Measurements from ENCODE around the gene PDE8A. TPM values are rescaled to one million over a fixed set of nuclear protein-coding genes. Genes with fewer than 3 reads are reported as not detected.

PDE8A gene
- total RNA-seq, 1 experiment from 2014 or later = 65.9 TPM

DNA sequence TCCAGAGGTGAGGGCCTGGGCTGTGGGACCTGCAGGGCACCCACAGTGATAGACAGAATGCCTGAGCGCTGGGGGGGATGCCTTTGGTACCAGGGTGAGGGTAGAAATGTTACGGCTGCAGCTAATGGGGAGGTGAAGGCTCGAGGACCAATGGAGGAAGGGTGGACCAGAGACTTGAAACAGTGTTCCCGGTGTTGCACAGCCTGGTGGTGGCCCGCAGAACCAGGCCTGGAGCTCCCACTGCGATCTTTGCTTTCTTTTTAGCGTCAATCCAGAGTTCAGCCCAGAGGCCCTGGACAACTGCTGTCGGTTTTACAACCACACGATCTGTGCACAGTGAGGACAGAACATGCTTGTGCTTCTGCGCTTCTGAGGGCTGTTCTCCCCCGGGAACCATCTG lies 36.8 kb upstream of the PDE8A start:
- H3K9me3 Mint-ChIP-seq (ENCODE audit: low read depth, unreplicated experiment) = no peaks in the 10 kb centered on the region
- no TSS peak for BruUV-seq (replicated peaks)
- H3K4me3 Mint-ChIP-seq (ENCODE audit: low read depth, unreplicated experiment) = no peak overlapping the region
- TF ChIP-seq, protein P1, sequence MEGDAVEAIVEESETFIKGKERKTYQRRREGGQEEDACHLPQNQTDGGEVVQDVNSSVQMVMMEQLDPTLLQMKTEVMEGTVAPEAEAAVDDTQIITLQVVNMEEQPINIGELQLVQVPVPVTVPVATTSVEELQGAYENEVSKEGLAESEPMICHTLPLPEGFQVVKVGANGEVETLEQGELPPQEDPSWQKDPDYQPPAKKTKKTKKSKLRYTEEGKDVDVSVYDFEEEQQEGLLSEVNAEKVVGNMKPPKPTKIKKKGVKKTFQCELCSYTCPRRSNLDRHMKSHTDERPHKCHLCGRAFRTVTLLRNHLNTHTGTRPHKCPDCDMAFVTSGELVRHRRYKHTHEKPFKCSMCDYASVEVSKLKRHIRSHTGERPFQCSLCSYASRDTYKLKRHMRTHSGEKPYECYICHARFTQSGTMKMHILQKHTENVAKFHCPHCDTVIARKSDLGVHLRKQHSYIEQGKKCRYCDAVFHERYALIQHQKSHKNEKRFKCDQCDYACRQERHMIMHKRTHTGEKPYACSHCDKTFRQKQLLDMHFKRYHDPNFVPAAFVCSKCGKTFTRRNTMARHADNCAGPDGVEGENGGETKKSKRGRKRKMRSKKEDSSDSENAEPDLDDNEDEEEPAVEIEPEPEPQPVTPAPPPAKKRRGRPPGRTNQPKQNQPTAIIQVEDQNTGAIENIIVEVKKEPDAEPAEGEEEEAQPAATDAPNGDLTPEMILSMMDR (IDR thresholded peaks at IDR 0.05; ENCODE audit: unreplicated experiment) = no peak
- intact Hi-C loops (cut with micrococcal nuclease; ENCODE audit: unreplicated experiment) = no loop called here
- peaks cover 6% of the 10 kb centered on the region for H3K36me3 Mint-ChIP-seq (ENCODE audit: insufficient read depth, unreplicated experiment)
- no peaks in the 10 kb centered on the region for H3K27me3 Mint-ChIP-seq (ENCODE audit: unreplicated experiment)
- H3K4me1 Mint-ChIP-seq (ENCODE audit: low read depth, unreplicated experiment) = peaks cover 9% of the 10 kb centered on the region
- no peak overlapping the region for H3K27ac Mint-ChIP-seq (ENCODE audit: unreplicated experiment)
- CTCF ChIA-PET = interaction anchor here (0.9 kb wide), 1 partner anchor 13 kb away, joined by 3 read pairs; no protein-coding TSS in a partner anchor
- no peak for DNase-seq

DNA sequence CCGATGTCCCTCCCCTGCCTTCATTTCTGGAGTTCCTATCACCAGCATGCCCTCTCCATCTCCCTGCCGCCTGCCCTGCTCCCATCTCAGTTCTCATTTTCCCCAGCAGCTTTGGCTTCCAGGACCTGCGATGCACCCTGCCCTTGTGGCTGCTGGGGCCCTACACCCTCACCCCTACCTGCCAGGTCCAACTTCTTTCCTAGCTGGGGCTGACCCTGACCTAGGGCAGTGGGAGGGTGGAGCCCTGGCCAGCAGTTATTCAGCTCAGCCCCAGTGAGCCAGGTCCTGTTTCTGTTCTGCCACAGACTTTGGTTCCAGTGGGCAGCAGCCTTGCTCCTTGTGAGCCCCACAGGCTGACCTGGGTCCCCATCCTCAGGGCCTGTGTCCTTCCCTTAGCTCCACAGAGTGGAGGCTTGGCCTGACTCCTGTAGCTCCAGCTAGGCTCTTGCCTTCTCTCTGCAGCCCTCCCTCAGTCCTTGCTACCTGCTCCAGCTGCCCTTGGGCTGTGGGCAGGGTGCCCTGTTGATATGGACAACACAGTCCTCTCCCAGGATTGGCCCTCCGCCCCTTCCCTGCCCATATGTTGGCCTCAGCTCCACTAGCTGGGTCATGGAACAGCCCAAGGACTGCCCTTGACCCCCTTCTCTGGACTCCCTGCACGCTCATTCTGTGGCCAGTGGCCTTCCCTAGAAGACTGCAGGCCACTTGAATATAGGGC lies 34.7 kb upstream of the PDE8A start:
- Mint-ChIP-seq H3K36me3 (ENCODE audit: insufficient read depth, unreplicated experiment) (peaks cover 6% of the 10 kb centered on the region), H3K4me1 (ENCODE audit: low read depth, unreplicated experiment) (peaks cover 9% of the 10 kb centered on the region), H3K9me3 (ENCODE audit: low read depth, unreplicated experiment) (no peaks in the 10 kb centered on the region), H3K4me3 (ENCODE audit: low read depth, unreplicated experiment) (no peak overlapping the region), H3K27ac (ENCODE audit: unreplicated experiment) (no peak overlapping the region), H3K27me3 (ENCODE audit: unreplicated experiment) (no peaks in the 10 kb centered on the region)
- CTCF ChIA-PET = no interaction called here
- no TSS peak for BruUV-seq (replicated peaks)
- intact Hi-C loops (cut with micrococcal nuclease; ENCODE audit: unreplicated experiment) = no loop called here
- TF ChIP-seq, protein P1 (IDR thresholded peaks at IDR 0.05; ENCODE audit: unreplicated experiment) = no peak
- DNase-seq = no peak

DNA sequence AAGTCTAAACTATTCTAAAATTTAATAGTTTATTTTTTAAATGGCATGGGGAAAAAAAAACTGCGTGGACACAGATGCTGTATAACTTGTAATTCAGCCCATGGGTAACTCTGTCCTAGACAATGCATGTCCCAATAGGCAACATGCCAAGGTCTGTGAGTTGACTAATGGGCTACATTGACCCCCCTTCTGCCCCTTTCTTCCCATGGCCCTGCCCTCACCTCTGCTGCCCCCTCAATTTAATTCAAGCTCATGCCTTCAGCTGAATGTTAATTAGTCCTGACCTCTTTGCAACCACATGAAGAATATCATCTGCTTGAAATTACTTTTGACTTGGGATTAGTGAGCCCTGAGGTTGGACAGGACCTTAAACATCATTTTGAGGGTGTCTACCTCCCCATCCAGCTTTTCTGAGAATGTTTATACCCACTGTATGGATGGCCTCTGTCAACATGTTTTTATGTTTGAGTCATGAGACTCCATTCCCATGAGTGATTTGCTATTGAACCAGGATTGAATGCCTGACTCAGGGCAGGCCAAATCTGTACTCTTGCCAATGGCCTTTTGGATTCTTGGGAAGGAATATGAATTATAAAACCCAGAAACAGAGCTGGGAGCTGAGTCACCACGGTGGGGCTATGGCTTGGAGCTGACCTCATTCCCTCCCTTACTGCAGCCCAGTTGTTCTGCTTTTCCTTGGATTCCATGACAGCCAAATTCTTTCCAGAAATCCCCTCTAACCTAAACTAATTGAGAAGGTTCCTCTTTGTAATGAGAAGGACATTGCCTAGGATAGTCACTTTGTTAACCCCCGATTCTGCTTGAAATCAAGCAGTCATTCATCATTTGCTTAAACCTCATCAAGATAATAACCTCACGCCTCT lies 33.5 kb upstream of the PDE8A start:
- intact Hi-C loops (cut with micrococcal nuclease; ENCODE audit: unreplicated experiment) = no loop called here
- Mint-ChIP-seq H3K4me1 (ENCODE audit: low read depth, unreplicated experiment) (peaks cover 9% of the 10 kb centered on the region), H3K4me3 (ENCODE audit: low read depth, unreplicated experiment) (no peak overlapping the region), H3K27ac (ENCODE audit: unreplicated experiment) (no peak overlapping the region), H3K27me3 (ENCODE audit: unreplicated experiment) (no peaks in the 10 kb centered on the region), H3K36me3 (ENCODE audit: insufficient read depth, unreplicated experiment) (no peaks in the 10 kb centered on the region), H3K9me3 (ENCODE audit: low read depth, unreplicated experiment) (no peaks in the 10 kb centered on the region)
- TF ChIP-seq, protein P1 (IDR thresholded peaks at IDR 0.05; ENCODE audit: unreplicated experiment) = no peak
- BruUV-seq (replicated peaks) = no TSS peak
- DNase-seq = no peak
- CTCF ChIA-PET = no interaction called here

DNA sequence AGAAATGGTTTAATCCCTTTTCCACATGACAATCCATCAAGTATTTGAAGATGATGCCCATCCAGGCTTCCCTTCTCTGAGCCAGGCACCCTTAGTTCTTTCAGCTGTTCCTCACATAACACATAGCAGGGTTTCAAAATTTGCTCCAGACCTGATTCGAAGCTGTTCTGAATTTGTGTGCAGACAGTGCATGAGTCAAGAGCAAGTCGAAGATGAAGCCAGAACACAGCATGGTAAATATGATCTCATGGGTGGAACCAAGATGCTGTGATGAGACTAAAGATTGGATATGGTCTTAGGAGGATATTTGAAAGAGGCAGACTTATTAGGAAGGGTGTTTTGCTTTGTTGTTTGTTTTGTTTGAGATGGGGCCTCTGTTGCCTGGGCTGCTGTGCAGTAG lies 32.6 kb upstream of the PDE8A start:
- CTCF ChIA-PET = no interaction called here
- no peaks in the 10 kb centered on the region for H3K36me3 Mint-ChIP-seq (ENCODE audit: insufficient read depth, unreplicated experiment)

More for the DNA sequence above, 32.6 kb upstream of the PDE8A start:
- Mint-ChIP-seq H3K4me3 (ENCODE audit: low read depth, unreplicated experiment) (no peak overlapping the region), H3K27ac (ENCODE audit: unreplicated experiment) (no peak overlapping the region), H3K9me3 (ENCODE audit: low read depth, unreplicated experiment) (no peaks in the 10 kb centered on the region), H3K4me1 (ENCODE audit: low read depth, unreplicated experiment) (peaks cover 9% of the 10 kb centered on the region), H3K27me3 (ENCODE audit: unreplicated experiment) (no peaks in the 10 kb centered on the region)
- intact Hi-C loops (cut with micrococcal nuclease; ENCODE audit: unreplicated experiment) = no loop called here
- no peak for DNase-seq
- no TSS peak for BruUV-seq (replicated peaks)
- TF ChIP-seq, protein P1 (IDR thresholded peaks at IDR 0.05; ENCODE audit: unreplicated experiment) = no peak

Data from Calu3 (cell line).